Measurements from ENCODE around the gene CACNG5. TPM values are rescaled to one million over a fixed set of nuclear protein-coding genes. Genes with fewer than 3 reads are reported as not detected.

The CACNG5 gene
- total RNA-seq, 1 donor from 2014 or later: not detected

- Histone ChIP-seq H3K4me3 (no peak overlapping the region), H3K27ac (no peak overlapping the region), H3K27me3 (peaks cover 15% of the 10 kb centered on the region), H3K9me3 (no peaks in the 10 kb centered on the region), H3K4me1 (no peaks in the 10 kb centered on the region), H3K36me3 (no peaks in the 10 kb centered on the region)
- peak; percentile 1 for DNase-seq
- no peak for ATAC-seq
- intact Hi-C loops (cut with DNase I): no loop called here
- no peak for TF ChIP-seq CTCF (IDR thresholded peaks at IDR 0.05)
Measured at GRCh38 chr17:66925811-66926500, 91.0 kb downstream of the CACNG5 start.

- H3K27ac ChIP-seq: no peak overlapping the region
Measured at GRCh38 chr17:66928949-66929348, 94.0 kb downstream of the CACNG5 start.

GRCh38 chr17:66929591-66929990, 94.7 kb downstream of the CACNG5 start:
- no peak overlapping the region for H3K4me3 ChIP-seq
- no peaks in the 10 kb centered on the region for H3K4me1 ChIP-seq
- no peaks in the 10 kb centered on the region for H3K36me3 ChIP-seq
- ATAC-seq (no peak), DNase-seq (no peak)
- H3K27ac ChIP-seq: no peak overlapping the region
- H3K9me3 ChIP-seq: no peaks in the 10 kb centered on the region
- intact Hi-C loops (cut with DNase I): no loop called here
- TF ChIP-seq CTCF (IDR thresholded peaks at IDR 0.05): no peak
- H3K27me3 ChIP-seq: peaks cover 15% of the 10 kb centered on the region

More at GRCh38 chr17:66928949-66929348, 94.0 kb downstream of the CACNG5 start:
- ATAC-seq (no peak), DNase-seq (no peak)
- no peak overlapping the region for H3K4me3 ChIP-seq
- no peaks in the 10 kb centered on the region for H3K36me3 ChIP-seq
- intact Hi-C loops (cut with DNase I): no loop called here
- H3K4me1 ChIP-seq: no peaks in the 10 kb centered on the region
- no peaks in the 10 kb centered on the region for H3K9me3 ChIP-seq
- TF ChIP-seq CTCF (IDR thresholded peaks at IDR 0.05): no peak
- peaks cover 15% of the 10 kb centered on the region for H3K27me3 ChIP-seq

- Histone ChIP-seq H3K27ac (no peak overlapping the region), H3K27me3 (peaks cover 12% of the 10 kb centered on the region), H3K36me3 (no peaks in the 10 kb centered on the region), H3K4me3 (no peak overlapping the region), H3K4me1 (no peaks in the 10 kb centered on the region), H3K9me3 (no peaks in the 10 kb centered on the region)
- DNase-seq (peak; percentile 29), ATAC-seq (peak; percentile 70)
- intact Hi-C loops (cut with DNase I): no loop called here
- no peak for TF ChIP-seq CTCF (IDR thresholded peaks at IDR 0.05)
Measured at GRCh38 chr17:66930933-66931332, 96.0 kb downstream of the CACNG5 start.

- H3K36me3 ChIP-seq: no peaks in the 10 kb centered on the region
- peak; percentile 5 for DNase-seq
- ATAC-seq: no peak
- no peaks in the 10 kb centered on the region for H3K27me3 ChIP-seq
- intact Hi-C loops (cut with DNase I): no loop called here
- no peaks in the 10 kb centered on the region for H3K9me3 ChIP-seq
- no peak for TF ChIP-seq CTCF (IDR thresholded peaks at IDR 0.05)
- H3K4me3 ChIP-seq: no peak overlapping the region
- H3K27ac ChIP-seq: no peak overlapping the region
- H3K4me1 ChIP-seq: no peaks in the 10 kb centered on the region
Measured at GRCh38 chr17:66932311-66932710, 97.4 kb downstream of the CACNG5 start.
